ENCODE data around the gene KCNQ1OT1. TPM values are rescaled to one million over a fixed set of nuclear protein-coding genes. Genes with fewer than 3 reads are reported as not detected.

Gene KCNQ1OT1
- total and polyA plus RNA-seq, 9 donors = 0.43 to 11.5 (median 5.2) TPM

- Histone ChIP-seq H3K27ac (peak overlapping the region in 1 of 2 donors; percentile 47), H3K27me3 (no peaks in the 10 kb centered on the region), H3K4me3 (no peak overlapping the region), H3K9me3 (no peaks in the 10 kb centered on the region), H3K4me1 (ENCODE audit: insufficient read depth) (peaks cover 14% of the 10 kb centered on the region), H3K36me3 (no peaks in the 10 kb centered on the region)
- DNase-seq = no peak
- WGBS, 3 donors = 93 to 97% (median 97%) methylated on average over 2 of the region's 2 CpGs
- intact Hi-C loops (cut with DNase I) = no loop called here
- TF ChIP-seq EP300 (IDR thresholded peaks at IDR 0.05) (no peak), CTCF (IDR thresholded peaks at IDR 0.05) (no peak), POLR2A (IDR thresholded peaks at IDR 0.05) (no peak)
These were observed 26.6 kb downstream of the KCNQ1OT1 start for GRCh38 chr11:2673250-2673610.

GRCh38 chr11:2672553-2673249 lies 27.1 kb downstream of the KCNQ1OT1 start:
- intact Hi-C loops (cut with DNase I) = no loop called here
- Histone ChIP-seq H3K4me1 (ENCODE audit: insufficient read depth) (peaks cover 14% of the 10 kb centered on the region), H3K27ac (no peak overlapping the region), H3K4me3 (no peak overlapping the region), H3K27me3 (no peaks in the 10 kb centered on the region), H3K9me3 (no peaks in the 10 kb centered on the region), H3K36me3 (no peaks in the 10 kb centered on the region)
- 94 to 96% (median 96%) methylated on average over 3 to 4 of the region's 4 CpGs for WGBS, 3 donors
- DNase-seq = peak in 1 of 5 donors; percentile 13
- TF ChIP-seq POLR2A (IDR thresholded peaks at IDR 0.05) (no peak), EP300 (IDR thresholded peaks at IDR 0.05) (no peak), CTCF (IDR thresholded peaks at IDR 0.05) (no peak)

GRCh38 chr11:2671748-2672147 lies 28.0 kb downstream of the KCNQ1OT1 start:
- H3K27me3 ChIP-seq = no peaks in the 10 kb centered on the region
- no peak for DNase-seq
- 85 to 88% (median 88%) methylated on average over 3 of the region's 3 CpGs for WGBS, 3 donors
- H3K36me3 ChIP-seq = no peaks in the 10 kb centered on the region
- peaks cover 14% of the 10 kb centered on the region for H3K4me1 ChIP-seq (ENCODE audit: insufficient read depth)
- TF ChIP-seq POLR2A (IDR thresholded peaks at IDR 0.05) (no peak), EP300 (IDR thresholded peaks at IDR 0.05) (no peak), CTCF (IDR thresholded peaks at IDR 0.05) (no peak)
- H3K4me3 ChIP-seq = no peak overlapping the region
- no peak overlapping the region for H3K27ac ChIP-seq
- intact Hi-C loops (cut with DNase I) = no loop called here
- H3K9me3 ChIP-seq = no peaks in the 10 kb centered on the region

- Histone ChIP-seq H3K27me3 (no peaks in the 10 kb centered on the region), H3K9me3 (no peaks in the 10 kb centered on the region), H3K36me3 (no peaks in the 10 kb centered on the region), H3K27ac (no peak overlapping the region), H3K4me3 (no peak overlapping the region), H3K4me1 (ENCODE audit: insufficient read depth) (peaks cover 9% of the 10 kb centered on the region)
- DNase-seq = peak in 1 of 5 donors; percentile 9
- intact Hi-C loops (cut with DNase I) = no loop called here
- TF ChIP-seq CTCF (IDR thresholded peaks at IDR 0.05) (no peak), POLR2A (IDR thresholded peaks at IDR 0.05) (no peak), EP300 (IDR thresholded peaks at IDR 0.05) (no peak)
- WGBS, 3 donors = 0 to 92% (median 17%) methylated on average over 1 of the region's 1 CpG
These were observed 29.2 kb downstream of the KCNQ1OT1 start for GRCh38 chr11:2670541-2671100.
